Left kidney (tissue), 2 donors: Measurements from ENCODE around the gene FAM163B. TPM values are rescaled to one million over a fixed set of nuclear protein-coding genes. Genes with fewer than 3 reads are reported as not detected.

Source experiments
- DNase-seq: peaks from one replicate; pipeline ENCODE4 v3.0.0-alpha.2; 2013
- polyA plus RNA-seq: library from polyadenylated mRNA; unstranded; fragments of 120-200 nt; gene quantifications from one replicate; pipeline ENCODE4 v1.2.1, GENCODE V29; 2013; ENCODE audit not compliant: insufficient read length

The FAM163B gene
- polyA plus RNA-seq, 1 donor, result 0.12 TPM

DNA sequence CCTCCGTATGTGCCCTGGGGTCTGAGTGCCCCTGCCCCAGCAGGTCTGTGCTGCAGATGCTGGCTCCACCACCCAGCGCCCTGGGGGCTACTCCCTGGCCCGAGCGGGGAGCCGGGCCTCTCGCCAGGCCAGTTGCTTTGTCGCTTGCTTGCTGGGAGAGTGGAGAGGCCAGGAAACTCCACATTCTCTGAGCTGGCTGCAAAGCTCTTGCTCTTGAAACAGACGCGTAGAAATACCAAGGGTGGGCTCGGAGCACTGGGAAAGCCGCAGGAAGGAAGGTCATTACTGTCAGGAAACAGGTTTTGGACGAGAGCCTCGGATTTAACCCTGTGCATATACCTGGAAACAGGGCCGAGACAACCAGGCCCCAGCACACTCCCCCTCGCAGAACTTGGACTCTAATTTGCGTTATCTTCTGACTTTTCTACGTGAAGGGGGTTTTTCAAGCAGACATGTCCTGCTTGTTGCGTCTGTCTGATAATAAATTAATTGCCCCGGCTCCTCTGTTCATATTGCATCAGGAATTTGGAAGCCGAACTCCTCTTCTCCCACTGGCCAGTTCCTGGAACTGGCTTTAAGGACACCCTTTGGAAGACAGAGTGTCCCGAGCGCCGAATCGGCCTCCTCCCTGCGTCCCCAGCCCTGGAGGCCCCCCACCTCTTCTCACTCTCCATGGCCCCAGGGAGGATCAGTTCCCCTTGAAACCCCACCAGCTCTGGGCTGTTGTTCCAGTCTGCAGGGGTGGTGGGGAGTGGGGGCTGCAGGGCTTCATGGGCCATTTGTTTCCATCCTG is 63.5 kb downstream of the FAM163B start:
- DNase-seq, result no peak

DNA sequence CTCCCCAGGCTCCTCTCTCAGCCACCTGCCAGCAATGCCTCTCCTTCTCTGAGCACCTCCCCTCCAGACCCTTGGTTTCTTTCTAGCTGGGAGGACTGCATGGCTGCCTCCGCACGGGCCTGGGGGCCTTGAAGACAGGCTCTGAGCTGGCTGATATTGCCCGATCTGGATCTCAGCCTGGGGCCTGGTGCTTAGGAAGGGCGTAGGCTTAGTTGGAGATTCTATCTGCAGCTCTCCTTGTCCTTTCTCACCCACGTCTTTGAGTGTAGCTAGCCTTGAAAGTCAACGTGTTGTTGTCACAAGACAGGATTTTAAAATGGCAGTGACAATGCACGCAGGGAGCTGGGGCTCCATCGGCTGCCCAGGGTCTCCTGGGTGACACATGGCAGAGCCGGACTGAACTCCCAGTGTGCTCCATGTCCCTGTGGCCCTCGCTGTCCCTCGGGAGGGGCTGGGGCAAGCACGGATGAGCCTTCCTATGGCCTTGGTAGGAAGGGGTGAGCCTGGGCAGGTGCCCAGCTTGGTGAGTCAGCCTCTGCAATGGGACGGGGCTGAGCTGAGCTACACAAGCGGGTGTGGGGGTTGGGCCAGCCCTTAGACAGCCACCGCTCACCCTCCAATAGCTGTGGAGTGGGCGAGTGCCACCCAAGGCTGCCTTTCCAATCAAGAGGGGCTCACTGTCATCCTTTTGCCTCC is 65.3 kb downstream of the FAM163B start:
- DNase-seq, result no peak

DNA sequence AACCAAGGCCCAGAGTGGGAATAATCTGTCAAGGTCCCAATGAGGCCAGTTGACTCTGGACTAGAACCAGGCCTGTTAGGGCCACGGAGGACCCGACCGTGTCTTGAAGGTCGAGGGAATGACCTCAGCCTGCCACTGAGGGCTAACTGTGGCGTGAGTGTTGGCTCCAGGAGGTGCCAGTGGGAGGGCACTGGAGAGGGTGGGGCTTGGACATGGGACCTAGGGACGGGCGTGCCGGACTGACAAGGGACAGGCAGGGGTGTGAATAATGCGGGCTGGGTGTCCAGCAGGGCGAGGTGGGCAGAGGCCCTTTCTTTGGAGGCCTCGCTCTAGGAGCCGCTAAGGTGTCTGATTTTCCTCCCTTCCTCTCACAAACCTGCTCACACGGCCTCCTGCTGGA is 67.2 kb downstream of the FAM163B start:
- no peak for DNase-seq

DNA sequence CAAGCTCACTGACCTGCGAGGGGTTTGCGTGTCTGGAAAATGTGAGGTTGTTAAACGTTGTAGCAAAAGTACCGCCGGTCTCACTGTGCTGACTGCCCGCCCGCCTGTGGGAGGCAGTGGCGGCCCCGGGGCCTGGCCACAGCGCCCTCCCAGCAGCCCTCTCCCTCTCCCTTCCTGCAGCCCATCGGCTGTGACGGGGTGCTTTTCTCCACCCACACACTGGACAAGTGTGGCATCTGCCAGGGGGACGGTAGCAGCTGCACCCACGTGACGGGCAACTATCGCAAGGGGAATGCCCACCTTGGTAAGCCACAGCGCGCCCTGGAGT is 68.5 kb downstream of the FAM163B start:
- DNase-seq, result no peak

DNA sequence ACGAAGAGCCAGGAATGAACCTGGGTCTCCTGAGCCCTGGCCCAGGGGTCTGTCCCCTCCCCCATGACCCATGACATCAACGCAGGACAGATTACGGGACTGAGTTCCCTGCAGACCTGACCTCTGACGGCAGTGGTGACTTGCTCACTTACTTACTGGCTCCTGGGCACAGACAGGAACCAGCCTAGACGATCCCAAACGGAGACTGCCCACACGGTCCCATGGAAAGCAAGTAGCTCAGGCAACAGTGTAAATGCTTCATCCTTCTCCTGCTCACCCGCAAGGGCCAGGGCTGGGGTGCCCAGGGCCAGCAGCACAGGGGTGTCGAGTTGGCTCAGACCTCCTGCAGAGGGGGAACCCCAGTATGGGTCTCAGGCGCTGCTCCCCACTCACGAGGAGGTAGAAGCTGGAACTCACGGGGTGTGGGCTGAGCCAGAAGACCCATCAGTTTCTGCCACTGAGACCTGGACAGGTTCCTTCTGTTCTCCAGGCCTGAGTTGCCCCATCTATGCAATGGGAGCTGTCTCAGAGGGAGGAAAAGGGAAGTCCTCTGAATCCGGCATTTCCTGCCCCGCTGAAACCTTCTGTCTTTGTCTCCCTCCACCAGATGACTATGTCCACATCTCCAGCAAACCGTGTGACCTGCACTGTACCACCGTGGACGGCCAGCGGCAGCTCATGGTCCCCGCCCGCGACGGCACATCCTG is 69.0 kb downstream of the FAM163B start:
- no peak for DNase-seq

DNA sequence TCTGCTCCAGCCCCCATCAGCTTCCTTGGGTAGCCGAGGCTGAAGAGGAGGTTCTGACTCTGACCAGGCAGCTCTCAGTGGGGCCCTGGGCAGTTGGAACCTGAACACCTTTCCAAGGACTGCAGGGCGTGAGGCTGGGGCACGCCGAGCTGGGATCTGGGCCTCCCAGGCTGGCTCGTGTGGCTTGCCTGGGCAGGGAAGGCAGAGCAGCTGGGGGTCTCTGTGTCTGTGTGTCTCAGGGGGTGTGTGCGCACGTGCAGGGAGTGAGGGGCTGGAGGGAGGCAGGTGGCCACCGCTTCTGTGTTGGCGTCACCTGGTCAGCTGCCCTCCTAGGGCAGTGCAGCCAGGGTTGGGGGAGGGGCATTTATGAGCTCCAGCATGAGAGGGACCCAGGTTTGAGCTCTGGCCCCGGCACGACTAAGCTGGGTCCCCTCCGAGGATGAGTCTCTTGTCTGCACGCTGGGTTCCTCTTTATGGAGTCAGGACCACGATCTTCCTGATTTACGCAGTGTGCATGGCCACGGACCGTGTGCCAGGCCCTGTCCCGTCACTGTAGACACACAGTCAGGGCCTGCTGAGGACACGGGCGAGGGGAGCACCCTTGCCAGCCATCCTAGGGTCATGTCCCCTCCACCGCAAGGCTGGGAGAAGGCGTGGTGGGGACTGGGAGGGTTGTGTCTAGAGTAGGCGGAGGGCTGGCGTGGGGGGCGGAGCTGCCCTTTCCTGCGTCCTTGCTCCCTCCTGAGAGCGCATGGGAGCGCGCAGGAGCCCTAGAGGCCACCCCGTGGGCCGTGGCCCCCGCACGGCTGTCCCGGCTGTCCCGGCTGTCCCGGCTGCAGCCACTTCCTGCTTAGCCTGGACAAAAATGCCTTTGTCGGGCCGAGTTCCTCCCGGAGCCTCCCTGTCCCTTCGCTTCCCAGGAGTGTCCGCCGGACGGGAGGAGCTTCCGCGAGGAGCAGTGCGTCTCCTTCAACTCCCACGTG is 70.0 kb downstream of the FAM163B start:
- no peak for DNase-seq

DNA sequence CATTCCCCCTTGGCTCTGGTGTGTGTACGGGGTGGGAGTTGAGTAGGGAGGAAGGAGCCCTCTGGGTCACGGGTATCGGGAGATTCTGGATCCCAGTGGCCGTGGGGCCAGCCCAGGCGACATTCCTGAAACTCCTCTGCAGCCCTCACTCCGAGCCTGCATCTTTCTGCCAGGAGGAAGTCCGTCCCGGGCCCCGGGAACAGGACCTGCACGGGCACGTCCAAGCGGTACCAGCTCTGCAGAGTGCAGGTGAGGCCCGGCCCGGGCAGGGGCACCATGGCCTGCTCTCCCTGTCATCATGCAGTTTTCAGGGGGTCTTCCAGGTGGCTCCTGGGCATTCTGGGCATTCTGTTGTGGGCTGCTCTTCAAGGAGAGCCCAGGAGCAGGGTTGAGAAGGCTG is 71.0 kb downstream of the FAM163B start:
- DNase-seq, result no peak

DNA sequence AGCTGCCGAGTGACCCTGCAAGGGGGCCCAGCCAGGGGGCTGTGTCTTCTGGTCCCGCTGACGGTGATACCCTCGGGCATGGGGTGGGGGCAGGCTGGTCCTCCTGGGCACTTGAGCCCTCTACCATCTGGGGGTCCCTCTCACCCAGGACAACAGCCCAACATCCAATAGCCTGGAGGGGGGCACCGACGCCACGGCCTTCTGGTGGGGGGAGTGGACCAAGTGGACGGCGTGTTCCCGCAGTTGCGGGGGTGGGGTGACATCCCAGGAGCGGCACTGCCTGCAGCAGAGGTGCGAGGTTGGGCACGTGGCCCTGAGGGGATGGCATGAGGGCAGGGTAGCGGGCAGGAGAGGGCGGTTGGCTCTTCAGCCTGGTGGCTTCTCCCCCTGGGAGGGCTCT is 71.9 kb downstream of the FAM163B start:
- DNase-seq, result no peak

DNA sequence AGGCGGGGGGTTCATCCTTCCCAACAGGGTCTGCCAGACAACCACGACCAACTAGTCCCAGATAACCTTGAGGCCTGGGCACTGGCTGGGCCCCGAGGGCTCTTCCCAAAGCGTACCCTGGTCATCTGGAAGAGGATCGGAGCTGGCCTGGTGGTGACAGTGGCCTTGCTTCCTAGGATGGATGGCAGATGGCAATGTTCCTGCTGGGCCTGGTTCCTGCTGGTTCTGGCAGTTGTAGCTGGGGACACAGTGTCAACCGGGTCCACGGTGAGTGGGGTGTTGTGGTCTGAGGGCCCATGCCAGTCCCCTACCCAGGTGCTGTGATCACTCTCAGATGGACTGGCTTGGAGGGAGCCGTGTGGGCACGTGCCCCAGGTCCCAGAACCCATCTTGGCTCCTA is 72.7 kb downstream of the FAM163B start:
- DNase-seq, result no peak

DNA sequence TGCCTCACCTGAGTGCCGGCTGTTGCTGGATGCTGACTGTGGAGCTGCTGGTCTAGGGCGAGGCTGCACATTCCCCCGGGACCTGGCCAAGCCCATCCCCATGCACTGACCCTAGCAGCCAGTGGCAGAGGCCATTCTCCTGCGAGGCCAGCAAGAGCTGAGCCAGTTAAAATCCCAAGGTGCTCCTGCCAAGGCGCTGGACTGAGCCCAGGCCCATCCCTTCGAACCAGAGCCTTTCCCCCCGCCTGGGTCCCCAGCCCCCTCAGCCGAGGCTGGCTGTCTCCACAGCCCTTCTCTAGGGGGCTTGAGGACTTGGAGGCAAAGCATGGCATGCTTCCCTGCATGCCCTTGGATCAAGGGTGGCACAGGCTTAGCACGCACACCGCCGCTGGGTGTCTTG is 73.1 kb downstream of the FAM163B start:
- no peak for DNase-seq

DNA sequence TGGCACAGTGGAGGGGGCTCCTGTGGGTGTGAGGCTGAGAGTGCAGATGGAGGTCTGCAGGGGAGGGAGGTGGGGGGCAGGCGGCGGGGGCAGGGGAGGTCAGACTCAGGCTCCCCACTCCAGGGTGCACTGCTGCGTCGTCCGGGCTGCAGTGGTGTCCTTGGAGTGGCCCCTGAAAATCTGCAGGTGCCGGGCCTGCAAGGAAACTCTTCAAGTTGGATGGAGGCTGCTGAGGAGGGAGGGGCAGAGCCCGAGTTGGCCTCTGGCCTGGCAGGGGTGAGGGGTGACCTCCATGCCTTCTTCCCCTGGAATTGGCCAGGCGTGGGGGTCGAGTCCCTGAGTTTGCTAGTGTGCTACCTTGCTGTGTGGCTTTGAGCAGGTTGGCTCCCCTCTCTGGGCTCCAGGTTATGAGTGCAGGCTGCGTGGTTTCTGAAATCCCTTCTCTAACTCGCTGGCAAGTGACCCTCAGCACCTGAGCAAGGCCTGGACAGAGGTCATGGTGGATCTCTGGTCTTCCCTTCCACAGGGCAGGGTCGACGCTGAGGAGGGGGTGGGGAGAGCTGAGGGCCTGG is 73.8 kb downstream of the FAM163B start:
- DNase-seq, result no peak

DNA sequence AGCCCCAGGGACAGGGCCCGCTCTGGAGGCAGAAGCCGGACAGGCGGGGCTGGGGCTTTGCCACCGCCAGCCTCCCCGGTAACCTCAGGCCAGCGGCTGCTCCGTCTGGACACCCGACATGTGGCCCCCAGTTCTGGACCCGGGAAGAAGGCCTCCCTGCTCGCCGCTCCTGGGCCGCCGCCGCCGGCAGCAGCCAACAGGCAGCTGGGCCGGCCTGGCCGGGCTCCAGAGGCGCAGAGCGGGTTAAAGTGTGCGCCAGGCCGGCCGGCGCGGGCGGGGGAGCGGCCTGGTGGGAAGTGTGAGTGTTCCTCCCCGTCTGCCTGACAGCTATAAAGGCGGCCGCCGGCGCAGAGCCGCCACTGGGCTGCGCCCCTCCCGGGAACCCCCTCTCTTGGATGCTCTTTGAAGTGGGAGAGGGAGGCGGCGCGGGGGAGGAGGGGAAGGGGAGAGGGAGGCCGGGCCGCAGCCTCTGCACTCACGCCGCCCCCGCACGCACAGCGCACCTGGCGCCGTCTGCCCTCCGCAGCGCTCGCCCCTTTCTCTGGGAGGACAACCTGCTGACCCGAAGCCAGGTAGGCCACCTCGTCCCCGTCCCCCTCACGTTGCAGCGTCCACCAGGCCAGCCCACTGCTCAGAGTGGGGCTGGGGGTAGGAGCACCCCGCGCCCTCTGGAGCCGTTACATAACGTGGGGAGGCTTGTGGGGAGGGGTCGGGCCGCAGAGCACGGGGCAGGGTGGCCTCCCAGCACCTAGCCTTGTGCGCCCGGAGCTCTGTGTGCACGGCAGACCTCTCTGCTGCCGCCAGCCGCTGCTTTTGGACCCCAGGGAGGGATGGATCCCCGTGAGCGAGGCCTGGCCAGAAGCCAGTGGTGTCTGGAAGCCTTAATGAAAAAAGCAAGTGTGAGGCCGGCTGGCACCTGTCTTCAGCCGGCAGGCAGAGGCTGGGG is 74.6 kb downstream of the FAM163B start, which contains the start of gene ADAMTSL2:
Gene ADAMTSL2, plus strand, starts transcription at position 359 of the 946 bp plus-strand sequence. CDS start 2,009 bp downstream, outside the sequence.
- DNase-seq, result peak; percentile 87

DNA sequence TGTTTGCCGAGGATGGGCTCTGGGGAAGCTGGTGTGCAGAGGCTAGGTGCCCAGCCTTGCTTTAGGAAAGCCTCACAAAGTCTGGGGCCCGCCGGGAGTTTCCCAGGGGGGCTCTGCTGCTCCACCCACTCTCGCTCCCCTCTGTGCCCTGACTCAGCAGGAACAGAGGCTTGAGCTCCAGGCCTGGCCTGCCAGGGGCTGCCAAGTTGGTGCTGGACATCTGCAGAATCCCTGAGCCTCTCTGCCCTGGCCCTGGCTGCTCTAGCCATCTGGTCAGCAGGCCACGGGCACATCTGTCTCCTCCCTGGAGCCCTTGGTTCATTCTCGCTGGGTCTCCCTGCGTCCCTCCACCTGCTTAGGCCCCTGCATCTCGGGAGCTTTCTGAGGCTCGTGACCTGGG is 75.3 kb downstream of the FAM163B start:
- no peak for DNase-seq

DNA sequence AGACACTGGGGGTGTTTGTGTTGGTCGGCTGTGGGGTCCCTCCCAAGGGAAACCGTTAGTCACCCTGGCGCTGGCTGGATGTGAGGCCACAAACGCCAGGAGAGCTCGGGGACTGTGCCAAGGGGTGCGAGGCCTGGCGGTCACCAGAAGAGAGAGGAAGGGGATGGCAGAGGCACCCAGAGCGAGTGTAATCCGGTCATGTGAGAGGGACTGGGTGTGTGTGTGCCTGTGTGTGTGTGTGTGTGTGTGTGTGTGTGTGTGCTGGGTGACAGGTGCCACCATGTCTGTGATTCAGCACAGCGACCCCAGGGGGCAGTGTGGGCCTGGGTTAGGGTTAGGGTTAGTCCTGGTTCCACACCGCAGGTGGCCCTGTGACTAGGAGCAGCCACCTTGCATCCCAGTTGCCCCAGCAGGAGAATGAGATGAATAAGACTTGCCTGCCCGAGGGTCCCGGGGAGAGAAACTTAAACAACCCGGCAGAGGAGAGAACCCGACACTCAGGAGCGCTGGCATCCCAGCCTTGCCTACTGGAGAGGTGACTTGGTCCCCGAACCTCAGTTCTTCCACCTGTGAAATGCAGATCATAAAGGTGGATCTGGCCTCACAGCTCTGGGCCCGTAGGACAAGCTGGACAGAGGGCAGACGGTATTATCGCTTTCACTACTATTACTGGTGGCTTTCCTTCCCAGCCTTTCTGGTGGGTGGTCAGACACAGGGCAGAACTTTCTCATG is 76.1 kb downstream of the FAM163B start:
- DNase-seq, result no peak

DNA sequence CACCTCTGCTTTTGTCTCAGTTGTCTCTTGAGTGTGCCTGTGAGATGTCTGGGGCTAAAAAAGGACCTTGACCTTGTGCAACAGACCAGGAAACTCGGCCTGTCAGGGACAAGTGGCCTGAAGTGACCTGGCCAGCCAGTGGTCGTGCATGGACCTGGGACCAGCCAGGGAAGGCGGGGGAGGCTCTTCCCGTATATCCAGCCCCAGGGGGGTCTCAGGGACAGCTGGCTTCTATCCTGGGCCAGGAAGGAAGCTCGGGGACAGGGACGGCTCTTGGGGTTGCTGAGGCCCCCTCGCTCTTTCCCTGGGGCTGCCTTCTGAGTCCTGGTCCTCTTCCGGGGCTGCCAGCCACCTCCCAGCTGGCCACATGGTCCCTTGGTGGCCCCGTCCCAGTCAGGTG is 77.9 kb downstream of the FAM163B start:
- DNase-seq, result no peak

DNA sequence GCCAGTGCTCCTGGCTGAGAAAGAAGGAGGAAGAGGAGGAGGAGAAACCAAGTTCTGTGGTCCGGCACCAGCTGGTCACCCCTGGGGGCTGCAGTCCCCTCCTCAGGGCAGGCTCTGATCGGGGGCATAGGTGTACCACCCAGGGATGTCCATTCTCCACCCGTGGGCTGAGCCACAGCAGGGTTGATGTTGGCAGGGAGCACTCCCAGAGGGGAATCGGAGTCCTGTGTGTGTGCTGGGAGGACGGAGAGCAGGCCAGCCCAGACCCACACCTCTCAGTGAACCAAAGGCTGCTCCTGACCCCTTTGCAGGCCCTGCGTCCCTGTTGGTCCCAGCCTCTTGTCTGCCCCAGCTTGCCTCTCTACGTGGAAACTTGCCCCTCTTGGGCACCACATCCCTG is 79.3 kb downstream of the FAM163B start:
- DNase-seq, result no peak

DNA sequence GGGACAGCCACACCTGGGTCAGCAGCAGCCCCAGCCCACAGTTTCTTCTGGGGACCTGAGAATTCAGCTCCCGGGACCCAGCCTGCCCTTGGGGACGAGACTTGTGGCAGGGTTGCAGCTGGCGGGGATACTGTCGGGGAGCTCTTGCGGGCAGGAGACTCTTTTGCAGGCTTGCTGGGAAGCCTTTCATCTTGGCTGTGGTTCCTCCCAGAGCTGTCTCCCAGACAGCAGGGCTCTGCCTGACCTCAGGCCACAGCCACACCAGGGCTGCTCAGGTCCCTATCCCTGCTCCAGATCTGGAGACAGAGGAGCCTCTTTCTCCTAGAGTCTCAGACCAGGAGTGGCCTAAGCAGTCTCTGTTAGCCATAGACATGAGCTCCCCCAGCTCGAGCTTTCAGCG is 79.7 kb downstream of the FAM163B start:
- no peak for DNase-seq

DNA sequence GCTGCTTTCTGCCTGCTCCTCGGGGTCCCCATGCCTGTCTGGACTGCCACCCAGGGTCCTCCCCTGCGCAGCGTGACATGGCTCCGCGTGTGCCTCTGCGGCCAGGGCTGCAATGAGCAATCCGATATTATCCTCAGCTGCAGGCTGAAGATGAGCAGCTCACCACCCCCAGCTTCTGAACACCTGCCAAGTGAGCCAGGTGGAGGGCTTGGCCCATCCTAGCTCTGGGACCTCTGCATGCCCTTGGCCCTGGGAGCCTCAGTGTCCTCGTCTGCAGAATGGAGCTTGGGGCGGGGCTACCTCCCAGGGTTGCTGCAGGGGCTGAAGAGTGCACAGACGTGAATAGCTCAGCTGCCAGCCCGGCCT is 80.3 kb downstream of the FAM163B start:
- DNase-seq, result no peak

DNA sequence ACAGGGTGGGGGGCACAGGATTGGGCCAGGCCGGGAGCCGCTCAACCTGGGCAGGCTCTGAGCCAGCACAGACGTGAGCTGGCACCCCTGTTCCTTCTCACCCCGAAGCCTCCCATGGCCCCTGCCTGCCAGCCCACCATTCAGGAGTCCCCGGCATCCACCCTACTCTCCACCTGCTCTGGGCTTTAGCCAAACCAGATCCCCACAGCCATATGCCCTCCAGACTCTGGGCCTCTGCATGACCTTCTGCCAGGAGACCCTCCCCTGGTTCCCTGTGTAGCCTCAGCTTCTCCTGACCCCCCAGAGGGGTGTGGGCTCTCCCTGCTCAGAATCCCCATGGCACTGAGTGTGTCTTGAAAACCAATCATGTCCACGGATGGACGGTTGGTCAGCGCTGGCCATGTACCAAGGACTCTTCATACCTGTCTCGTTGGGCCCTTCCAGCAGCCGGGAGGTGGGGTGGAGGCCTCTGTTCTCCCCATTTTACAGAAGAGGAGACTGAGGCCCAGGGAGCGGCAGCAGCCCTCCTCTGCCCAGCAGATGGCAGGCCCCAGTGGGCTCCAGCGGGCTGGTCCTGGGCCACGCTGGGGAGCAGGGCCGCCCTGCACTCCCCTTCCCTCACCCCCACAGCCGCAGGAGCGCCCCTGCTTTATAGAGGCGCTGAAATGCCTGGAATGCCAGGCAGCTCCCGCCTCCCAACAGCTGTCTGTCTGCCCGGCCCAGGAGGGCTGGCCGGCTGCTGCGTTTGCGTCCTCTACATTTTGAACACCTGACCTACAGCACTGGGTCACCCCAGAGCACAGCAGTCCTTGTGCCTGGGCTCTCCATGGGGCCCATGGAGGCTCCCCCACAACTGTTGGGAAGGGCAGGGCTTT is 81.0 kb downstream of the FAM163B start:
- no peak for DNase-seq
